HEK293 (cell line): ENCODE results near the gene EPHA2.
A peak's percentile ranks its signal among the peaks of the same experiment; 100 is the strongest.

Source experiments
- CTCF ChIA-PET: fragments of 350-600 bp; formaldehyde crosslinking; extraction: SDS; loops from one replicate; lab custom pipeline; 2021; ENCODE audit warnings: antibody characterized with exemption; lab: Yijun Ruan, JAX
- POLR2A ChIA-PET: fragments of 300-600 bp; formaldehyde crosslinking; extraction: SDS; loops from one replicate; lab custom pipeline; 2020; ENCODE audit warnings: antibody characterized with exemption, inconsistent platforms; lab: Yijun Ruan, JAX
- H3K27ac ChIP-seq: fragments of 200-500 bp; sonication (Bioruptor generic); 2 replicates; pipeline ENCODE4 v1.5.1; 2014; ENCODE audit warnings: low read depth, low read length, control low read depth, inconsistent platforms; ENCODE audit errors: extremely low read depth
- H3K36me3 ChIP-seq, 2 experiments: fragments of 200-500 bp in 1 of 2; sonication (Bioruptor generic) in 1 of 2; 1 replicate in 1 of 2; 2 replicates in 1 of 2; pipeline ENCODE4 v1.5.1; 2014 to 2017; ENCODE audit warnings: inconsistent platforms in 2 of 2, low read length in 2 of 2; ENCODE audit not compliant: control insufficient read depth in 2 of 2, insufficient read depth in 1 of 2
- H3K4me1 ChIP-seq: fragments of 200-500 bp; sonication (Bioruptor generic); 2 replicates; pipeline ENCODE4 v1.5.1; 2014; ENCODE audit warnings: mild to moderate bottlenecking, low read length, inconsistent platforms; ENCODE audit not compliant: control insufficient read depth, insufficient read depth
- H3K4me3 ChIP-seq: 2 replicates; pipeline ENCODE4 v1.5.1; 2011; ENCODE audit warnings: low read depth, mild to moderate bottlenecking, control low read depth, low read length, moderate library complexity
- H3K9me3 ChIP-seq: fragments of 200-500 bp; sonication (Bioruptor generic); 2 replicates; pipeline ENCODE4 v1.5.1; 2014; ENCODE audit warnings: low read depth, low read length, inconsistent platforms; ENCODE audit not compliant: control insufficient read depth, insufficient read depth
- BCL11B ChIP-seq: fragments of 450-650 bp; formaldehyde crosslinking; IDR thresholded peaks from 2 replicates; pipeline ENCODE4 v1.5.1; 2016; ENCODE audit warnings: low read depth, missing biosample characterization, missing genetic modification characterization
- ELK4 ChIP-seq: IDR thresholded peaks from 2 replicates; pipeline ENCODE4 v1.6.1; 2011; ENCODE audit warnings: mild to moderate bottlenecking, low read depth, low read length, borderline replicate concordance
- GLI2 ChIP-seq: fragments of 450-650 bp; formaldehyde crosslinking; IDR thresholded peaks from 2 replicates; pipeline ENCODE4; 2017; ENCODE audit warnings: missing biosample characterization, missing genetic modification characterization, low read depth, borderline replicate concordance
- HOXA7 ChIP-seq: sonication (generic); formaldehyde crosslinking; IDR thresholded peaks from 2 replicates; pipeline ENCODE4 v1.8.1; 2022; ENCODE audit warnings: missing genetic modification reagents, borderline replicate concordance
- HOXD13 ChIP-seq: sonication (generic); formaldehyde crosslinking; IDR thresholded peaks from 2 replicates; pipeline ENCODE4 v1.8.0; 2022; ENCODE audit warnings: missing genetic modification reagents, borderline replicate concordance
- MEIS1 ChIP-seq: sonication (generic); formaldehyde crosslinking; IDR thresholded peaks from 2 replicates; pipeline ENCODE4 v1.8.1; 2022; ENCODE audit warnings: missing genetic modification reagents, mild to moderate bottlenecking, borderline replicate concordance
- SALL2 ChIP-seq: fragments of 450-650 bp; formaldehyde crosslinking; IDR thresholded peaks from 2 replicates; pipeline ENCODE4 v1.5.0; 2017; ENCODE audit warnings: missing biosample characterization, mild to moderate bottlenecking, missing genetic modification characterization, borderline replicate concordance
- ZBTB10 ChIP-seq: fragments of 450-650 bp; formaldehyde crosslinking; IDR thresholded peaks from 2 replicates; pipeline ENCODE4 v1.5.1; 2016; ENCODE audit warnings: missing biosample characterization, missing genetic modification characterization
- ZBTB17 ChIP-seq: fragments of 450-650 bp; formaldehyde crosslinking; IDR thresholded peaks from 2 replicates; pipeline ENCODE4 v1.5.1; 2016; ENCODE audit warnings: missing biosample characterization, missing genetic modification characterization
- ZBTB44 ChIP-seq: fragments of 450-650 bp; IDR thresholded peaks from 2 replicates; pipeline ENCODE4 v1.5.1; 2018; ENCODE audit warnings: missing biosample characterization, mild to moderate bottlenecking, missing genetic modification characterization
- ZFP37 ChIP-seq: fragments of 450-650 bp; formaldehyde crosslinking; IDR thresholded peaks from 2 replicates; pipeline ENCODE4 v1.5.1; 2016; ENCODE audit warnings: missing biosample characterization, missing genetic modification characterization
- ZFP41 ChIP-seq: fragments of 450-650 bp; formaldehyde crosslinking; IDR thresholded peaks from 2 replicates; pipeline ENCODE4 v1.5.1; 2016; ENCODE audit warnings: missing biosample characterization, missing genetic modification characterization, borderline replicate concordance
- ZNF132 ChIP-seq: fragments of 450-650 bp; formaldehyde crosslinking; IDR thresholded peaks from 2 replicates; pipeline ENCODE4 v1.5.1; 2017; ENCODE audit warnings: missing biosample characterization, missing genetic modification characterization, borderline replicate concordance
- ZNF16 ChIP-seq: fragments of 450-650 bp; formaldehyde crosslinking; IDR thresholded peaks from 2 replicates; pipeline ENCODE4 v1.5.1; 2016; ENCODE audit warnings: low read depth, missing biosample characterization, missing genetic modification characterization
- ZNF175 ChIP-seq: fragments of 450-650 bp; formaldehyde crosslinking; IDR thresholded peaks from 2 replicates; pipeline ENCODE4 v1.5.1; 2016; ENCODE audit warnings: missing biosample characterization, missing genetic modification characterization
- ZNF211 ChIP-seq: fragments of 450-650 bp; formaldehyde crosslinking; IDR thresholded peaks from 2 replicates; pipeline ENCODE4 v1.5.1; 2016; ENCODE audit warnings: low read depth, missing biosample characterization, missing genetic modification characterization
- ZNF221 ChIP-seq: fragments of 450-650 bp; formaldehyde crosslinking; IDR thresholded peaks from 2 replicates; pipeline ENCODE4 v1.5.1; 2017; ENCODE audit warnings: missing biosample characterization, missing genetic modification characterization, borderline replicate concordance
- ZNF266 ChIP-seq: fragments of 450-650 bp; formaldehyde crosslinking; IDR thresholded peaks from 2 replicates; pipeline ENCODE4 v1.5.1; 2016; ENCODE audit warnings: missing biosample characterization, missing genetic modification characterization, low read depth
- ZNF280C ChIP-seq: fragments of 450-650 bp; formaldehyde crosslinking; IDR thresholded peaks from 2 replicates; pipeline ENCODE4 v1.5.1; 2016; ENCODE audit warnings: missing biosample characterization, missing genetic modification characterization
- ZNF302 ChIP-seq: fragments of 450-650 bp; formaldehyde crosslinking; IDR thresholded peaks from 2 replicates; pipeline ENCODE4 v1.5.1; 2016; ENCODE audit warnings: missing biosample characterization, missing genetic modification characterization, low read depth
- ZNF335 ChIP-seq: fragments of 450-650 bp; formaldehyde crosslinking; conservative IDR thresholded peaks from 2 replicates; pipeline ENCODE4 v1.5.1; 2016; ENCODE audit warnings: missing biosample characterization, missing genetic modification characterization
- ZNF423 ChIP-seq: fragments of 450-650 bp; formaldehyde crosslinking; IDR thresholded peaks from 2 replicates; pipeline ENCODE4 v1.5.1; 2016; ENCODE audit warnings: missing biosample characterization, missing genetic modification characterization
- ZNF426 ChIP-seq: fragments of 450-650 bp; formaldehyde crosslinking; IDR thresholded peaks from 2 replicates; pipeline ENCODE4 v1.5.1; 2017; ENCODE audit warnings: missing biosample characterization, missing genetic modification characterization, mild to moderate bottlenecking, inconsistent platforms, moderate library complexity
- ZNF558 ChIP-seq: fragments of 450-650 bp; formaldehyde crosslinking; IDR thresholded peaks from 2 replicates; pipeline ENCODE4 v1.5.1; 2016; ENCODE audit warnings: missing biosample characterization, missing genetic modification characterization
- ZXDB ChIP-seq: fragments of 450-650 bp; formaldehyde crosslinking; IDR thresholded peaks from 2 replicates; pipeline ENCODE4 v1.5.1; 2016; ENCODE audit warnings: missing biosample characterization, missing genetic modification characterization

Gene EPHA2

GRCh38 chr1:16081636-16082035 lies 74.2 kb downstream of the EPHA2 start:
- Histone ChIP-seq H3K36me3 (no peaks in the 10 kb centered on the region), H3K9me3 (no peaks in the 10 kb centered on the region), H3K4me3 (no peak overlapping the region)
- CTCF ChIA-PET: interaction anchor here (0.5 to 9.7 kb wide), 39 partner anchors 9 to 1221 kb away, joined by 3 to 427 read pairs (median 6); partner anchors contain the start of genes EPHA2 and FAM131C
- TF ChIP-seq ZFP41 (tag by site-specific recombination) (no peak), ZNF211 (tag by site-specific recombination) (no peak), ZXDB (tag by site-specific recombination) (no peak), ZNF132 (tag by site-specific recombination) (no peak), MEIS1 (CRISPR knock-in tag) (no peak), SALL2 (no peak), GLI2 (tag by site-specific recombination) (no peak), ZBTB10 (tag by site-specific recombination) (no peak), BCL11B (no peak), ZNF423 (no peak), ZNF302 (tag by site-specific recombination) (no peak), ZNF280C (no peak), HOXA7 (CRISPR knock-in tag) (no peak), ZBTB17 (tag by site-specific recombination) (no peak), ZNF16 (tag by site-specific recombination) (no peak)
- TF ChIP-seq, all 188 proteins: peak for 0
- POLR2A ChIA-PET: interaction anchor here (1.3 to 3.0 kb wide), 3 partner anchors 64 to 107 kb away, joined by 5 to 9 read pairs (median 5); no protein-coding TSS in a partner anchor
- Histone ChIP-seq H3K27ac (no peak overlapping the region), H3K4me1 (no peaks in the 10 kb centered on the region)

- H3K27ac ChIP-seq: no peak overlapping the region
- ChIA-PET CTCF (interaction anchor here (0.6 to 9.7 kb wide), 18 partner anchors 8 to 946 kb away, joined by 3 to 427 read pairs (median 8); partner anchors contain the start of genes EPHA2 and FAM131C), POLR2A (interaction anchor here (0.8 to 3.0 kb wide), 2 partner anchors 21 to 108 kb away, joined by 3 to 9 read pairs; no protein-coding TSS in a partner anchor)
- H3K4me1 ChIP-seq: no peaks in the 10 kb centered on the region
- no peaks in the 10 kb centered on the region for H3K36me3 ChIP-seq
- no peaks in the 10 kb centered on the region for H3K9me3 ChIP-seq
- H3K4me3 ChIP-seq: no peak overlapping the region
- TF ChIP-seq ZNF558: 0 out of 2 replicates have a peak, but pooled peaks have one; percentile 35
- no peak for TF ChIP-seq ZBTB44
- TF ChIP-seq ZFP41 (tag by site-specific recombination): no peak
- TF ChIP-seq ZNF266 (tag by site-specific recombination): 0 out of 2 replicates have a peak, but pooled peaks have one; percentile 31
- TF ChIP-seq ZNF426 (tag by site-specific recombination): peak; percentile 49
- no peak for TF ChIP-seq ZNF175 (tag by site-specific recombination)
- no peak for TF ChIP-seq ELK4
- no peak for TF ChIP-seq ZNF221 (tag by site-specific recombination)
- TF ChIP-seq ZXDB (tag by site-specific recombination): 0 out of 2 replicates have a peak, but pooled peaks have one; percentile 18
- TF ChIP-seq ZFP37: no peak
- TF ChIP-seq HOXD13 (CRISPR knock-in tag): no peak
- TF ChIP-seq ZNF335 (tag by site-specific recombination): no peak
These were observed 75.3 kb downstream of the EPHA2 start for GRCh38 chr1:16080422-16081150.
